Subcutaneous abdominal adipose tissue (tissue), 5 donors: Measurements from ENCODE around the gene STAMBPL1.
"Not testable (repeated sequence)": the region's sequence is repeated elsewhere in the genome, so short reads cannot be mapped to it uniquely, and the experiment has no call there.

Source experiments
- H3K27ac ChIP-seq: one replicate; pipeline ENCODE4 v1.7.0; 2013; ENCODE audit warnings: low read depth, mild to moderate bottlenecking, inconsistent platforms, low read length, moderate library complexity
- H3K27me3 ChIP-seq, 5 donors: one replicate each; pipeline ENCODE4 v1.7.0; 2013; ENCODE audit warnings: low read length in 5 of 5, inconsistent platforms in 1 of 5; ENCODE audit not compliant: control insufficient read depth in 5 of 5, insufficient read depth in 4 of 5
- H3K36me3 ChIP-seq, 5 donors: one replicate each; pipeline ENCODE4 v1.7.0; 2013; ENCODE audit warnings: low read length in 5 of 5; ENCODE audit not compliant: control insufficient read depth in 5 of 5, insufficient read depth in 5 of 5
- H3K4me1 ChIP-seq, 5 donors: one replicate each; pipeline ENCODE4 v1.7.0; 2013; ENCODE audit warnings: low read length in 5 of 5, mild to moderate bottlenecking in 3 of 5, moderate library complexity in 1 of 5; ENCODE audit not compliant: control insufficient read depth in 5 of 5, insufficient read depth in 5 of 5
- H3K4me3 ChIP-seq, 5 donors: one replicate each; pipeline ENCODE4 v1.7.0; 2013; ENCODE audit warnings: low read length in 5 of 5, low read depth in 1 of 5
- H3K9ac ChIP-seq, 5 donors: one replicate each; pipeline ENCODE4 v1.7.0; 2013; ENCODE audit warnings: low read length in 5 of 5, mild to moderate bottlenecking in 4 of 5, moderate library complexity in 3 of 5
- H3K9me3 ChIP-seq, 5 donors: one replicate each; pipeline ENCODE4 v1.7.0; 2013; ENCODE audit warnings: low read length in 5 of 5; ENCODE audit not compliant: control insufficient read depth in 5 of 5
- donor health status: healthy.
- donor health status: healthy.
- donor health status: healthy.
- donor health status: healthy.
- donor health status: healthy.

STAMBPL1 gene

GRCh38 chr10:88879534-88880281 is at the start of gene STAMBPL1:
Gene STAMBPL1 (plus strand): TSS chr10:88880245. CDS start chr10:88901709, 21,464 bp downstream.
- peak within 1 kb of the TSS; percentile 93 for H3K27ac ChIP-seq
- peak within 1 kb of the TSS; percentile 85 to 96 (median 89) for H3K4me3 ChIP-seq
- H3K9ac ChIP-seq: peak within 1 kb of the TSS; percentile 13 to 90 (median 87)
- no peaks in the 10 kb centered on the region for H3K9me3 ChIP-seq
- no peaks in the 10 kb centered on the region for H3K36me3 ChIP-seq
- peaks cover 4 to 39% (median 34%) of the 10 kb centered on the region in 5 donors for H3K4me1 ChIP-seq
- H3K27me3 ChIP-seq: no peaks in the 10 kb centered on the region

- Histone ChIP-seq H3K4me1 (no peaks in the 10 kb centered on the region), H3K4me3 (no peak overlapping the region)
These were observed 49.3 kb upstream of the STAMBPL1 start for GRCh38 chr10:88830643-88831268.

GRCh38 chr10:88831709-88832108 is 48.3 kb upstream of the STAMBPL1 start:
- Histone ChIP-seq H3K9me3 (no peaks in the 10 kb centered on the region), H3K4me3 (no peak overlapping the region), H3K4me1 (no peaks in the 10 kb centered on the region), H3K27me3 (no peaks in the 10 kb centered on the region), H3K27ac (no peak overlapping the region), H3K36me3 (no peaks in the 10 kb centered on the region), H3K9ac (no peak overlapping the region)

More at GRCh38 chr10:88830643-88831268, 49.3 kb upstream of the STAMBPL1 start:
- Histone ChIP-seq H3K27ac (no peak overlapping the region), H3K9ac (no peak overlapping the region), H3K27me3 (no peaks in the 10 kb centered on the region), H3K36me3 (no peaks in the 10 kb centered on the region), H3K9me3 (no peaks in the 10 kb centered on the region)

DNA sequence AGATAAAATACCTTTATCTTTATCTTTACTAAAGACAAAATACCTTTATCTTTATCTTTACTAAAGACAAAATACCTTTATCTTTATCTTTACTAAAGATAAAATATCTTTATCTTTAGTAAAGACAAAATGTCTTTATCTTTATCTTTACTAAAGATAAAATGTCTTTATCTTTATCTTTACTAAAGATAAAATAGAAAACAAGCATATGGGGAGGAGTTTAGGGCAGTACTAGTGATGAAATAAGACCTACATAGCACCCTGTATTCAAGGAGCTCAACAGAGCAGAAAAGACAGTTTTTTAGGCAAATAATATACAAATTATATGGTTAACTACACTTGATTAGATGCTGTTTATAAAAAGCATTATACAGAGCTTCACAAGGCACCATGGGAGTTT is 47.7 kb upstream of the STAMBPL1 start:
- Histone ChIP-seq H3K27ac (no peak overlapping the region), H3K4me1 (no peaks in the 10 kb centered on the region), H3K27me3 (no peaks in the 10 kb centered on the region)

GRCh38 chr10:88833156-88833555 is 46.9 kb upstream of the STAMBPL1 start:
- H3K4me3 ChIP-seq: no peak overlapping the region
- H3K27me3 ChIP-seq: no peaks in the 10 kb centered on the region
- H3K9ac ChIP-seq: no peak overlapping the region
- no peaks in the 10 kb centered on the region for H3K4me1 ChIP-seq
- no peaks in the 10 kb centered on the region for H3K36me3 ChIP-seq
- H3K9me3 ChIP-seq: no peaks in the 10 kb centered on the region
- H3K27ac ChIP-seq: no peak overlapping the region

More for the DNA sequence above, 47.7 kb upstream of the STAMBPL1 start:
- Histone ChIP-seq H3K4me3 (no peak overlapping the region), H3K9me3 (no peaks in the 10 kb centered on the region), H3K9ac (no peak overlapping the region), H3K36me3 (no peaks in the 10 kb centered on the region)

- Histone ChIP-seq H3K9me3 (no peaks in the 10 kb centered on the region), H3K27me3 (no peaks in the 10 kb centered on the region), H3K9ac (no peak overlapping the region), H3K27ac (no peak overlapping the region), H3K4me1 (no peaks in the 10 kb centered on the region), H3K36me3 (no peaks in the 10 kb centered on the region), H3K4me3 (no peak overlapping the region)
These were observed 46.3 kb upstream of the STAMBPL1 start for GRCh38 chr10:88833723-88834122.

DNA sequence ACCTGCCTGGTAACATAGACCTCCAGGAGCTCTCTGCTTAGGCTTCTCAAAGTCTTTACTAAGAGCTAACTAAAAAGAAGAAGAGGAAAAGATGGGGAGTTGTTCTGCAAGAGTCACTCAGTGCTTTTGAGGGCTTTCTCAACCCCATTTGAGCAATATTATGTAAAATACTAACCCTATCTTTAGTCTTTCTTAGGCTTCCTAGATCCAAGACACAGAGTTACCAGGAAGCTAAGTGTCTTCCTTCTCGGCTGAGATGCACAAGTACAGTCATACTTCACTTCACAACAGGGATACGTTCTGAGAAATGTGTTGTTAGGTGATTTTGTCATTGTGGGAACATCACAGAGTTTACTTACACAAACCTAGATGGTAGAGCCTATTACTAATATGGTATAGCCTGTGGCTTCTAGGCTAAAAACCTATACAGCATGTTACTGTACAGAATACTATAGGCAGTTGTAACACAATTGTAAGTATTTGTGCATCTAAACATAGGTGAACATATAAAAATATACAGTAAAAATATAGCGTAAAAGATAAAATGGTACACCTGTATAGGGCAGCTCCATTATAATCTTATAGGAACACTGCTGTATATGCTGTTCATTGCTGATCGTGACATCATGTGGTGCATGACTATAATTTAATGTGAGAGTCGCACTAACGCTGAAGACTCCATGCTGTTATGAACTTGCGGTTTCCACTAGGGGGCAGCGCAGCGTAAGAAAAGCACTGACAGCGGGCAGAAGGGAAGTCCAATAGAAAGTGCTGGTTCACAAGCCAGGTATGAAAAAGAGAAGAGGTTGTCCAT is 44.7 kb upstream of the STAMBPL1 start:
- no peak overlapping the region for H3K9ac ChIP-seq
- H3K27ac ChIP-seq: no peak overlapping the region
- no peaks in the 10 kb centered on the region for H3K9me3 ChIP-seq
- H3K27me3 ChIP-seq: no peaks in the 10 kb centered on the region
- no peaks in the 10 kb centered on the region for H3K4me1 ChIP-seq
- no peak overlapping the region for H3K4me3 ChIP-seq
- no peaks in the 10 kb centered on the region for H3K36me3 ChIP-seq

DNA sequence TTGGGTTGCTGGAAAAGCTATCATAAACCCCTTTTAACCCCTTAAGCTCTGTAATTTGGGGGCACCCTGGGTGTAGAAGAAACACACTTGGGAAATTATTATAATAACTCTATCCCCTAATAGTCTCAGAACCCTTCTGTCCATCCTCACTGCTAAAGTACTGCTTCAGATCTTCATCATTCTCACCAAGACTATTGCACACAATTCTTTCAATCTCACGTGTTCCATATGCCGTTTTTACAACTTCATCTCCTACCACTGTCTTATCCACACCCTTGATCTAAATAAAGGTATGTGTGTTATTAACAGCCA is 44.2 kb upstream of the STAMBPL1 start:
- Histone ChIP-seq H3K4me1 (no peaks in the 10 kb centered on the region), H3K27me3 (no peaks in the 10 kb centered on the region), H3K9ac (no peak overlapping the region), H3K9me3 (no peaks in the 10 kb centered on the region), H3K4me3 (no peak overlapping the region), H3K27ac (no peak overlapping the region), H3K36me3 (no peaks in the 10 kb centered on the region)

GRCh38 chr10:88837632-88838031 is 42.4 kb upstream of the STAMBPL1 start:
- H3K9ac ChIP-seq, H3K27me3 ChIP-seq: not testable (repeated sequence)

GRCh38 chr10:88838766-88839350 is 41.2 kb upstream of the STAMBPL1 start:
- no peak overlapping the region for H3K4me3 ChIP-seq
- H3K36me3 ChIP-seq: no peaks in the 10 kb centered on the region
- H3K9me3 ChIP-seq: no peaks in the 10 kb centered on the region
- H3K9ac ChIP-seq: no peak overlapping the region
- no peak overlapping the region for H3K27ac ChIP-seq
- H3K27me3 ChIP-seq: no peaks in the 10 kb centered on the region
- H3K4me1 ChIP-seq: no peaks in the 10 kb centered on the region

More at GRCh38 chr10:88837632-88838031, 42.4 kb upstream of the STAMBPL1 start:
- not testable (repeated sequence) for H3K27ac ChIP-seq, H3K9me3 ChIP-seq, H3K4me3 ChIP-seq, H3K4me1 ChIP-seq, H3K36me3 ChIP-seq
